PC-9 (cell line): Measurements from ENCODE around the gene MXRA7.

Source experiments
- CTCF ChIP-seq: fragments of 200-600 bp; sonication (generic); conservative IDR thresholded peaks from 2 replicates; pipeline ENCODE4 v1.6.1; 2017; ENCODE audit warnings: mixed run types, antibody characterized with exemption, mild to moderate bottlenecking, moderate library complexity
- EZH2 ChIP-seq: fragments of 200-600 bp; sonication (generic); IDR thresholded peaks from 2 replicates; pipeline ENCODE4 v1.8.0; 2017; ENCODE audit warnings: antibody characterized with exemption, low read depth

GRCh38 chr17:76672270-76672851 is 38.4 kb downstream of the MXRA7 start:
- no peak for TF ChIP-seq CTCF
- no peak for TF ChIP-seq EZH2
